Fibroblast of lung (primary cell): ENCODE results near the gene CCL3. TPM values are rescaled to one million over a fixed set of nuclear protein-coding genes. Genes with fewer than 3 reads are reported as not detected.
"Not testable (repeated sequence)": the region's sequence is repeated elsewhere in the genome, so short reads cannot be mapped to it uniquely, and the experiment has no call there.

ENCODE experiments used
- DNase-seq, 2 donors: peaks; one replicate each; pipeline versions ENCODE4 v3.0.0 to v3.0.0-alpha.2; 2010; ENCODE audit warnings: low read depth in 2 of 2
- H2AFZ ChIP-seq: 2 replicates; pipeline ENCODE4 v1.5.1; 2012; ENCODE audit warnings: low read length, control low read depth, inconsistent platforms
- H3K27ac ChIP-seq: 2 replicates; pipeline ENCODE4 v1.5.1; 2011; ENCODE audit warnings: low read length, control low read depth; ENCODE audit not compliant: insufficient read depth
- H3K27me3 ChIP-seq: 2 replicates; pipeline ENCODE4 v1.5.1; 2011; ENCODE audit warnings: mild to moderate bottlenecking, low read length; ENCODE audit not compliant: control insufficient read depth, insufficient read depth
- H3K36me3 ChIP-seq: 2 replicates; pipeline ENCODE4 v1.5.1; 2011; ENCODE audit warnings: low read length; ENCODE audit not compliant: control insufficient read depth, insufficient read depth
- H3K4me1 ChIP-seq: 2 replicates; pipeline ENCODE4 v1.5.1; 2011; ENCODE audit warnings: low read length; ENCODE audit not compliant: control insufficient read depth, insufficient read depth; ENCODE audit errors: extremely low read depth
- H3K4me2 ChIP-seq: 2 replicates; pipeline ENCODE4 v1.5.1; 2011; ENCODE audit warnings: low read length, control low read depth; ENCODE audit not compliant: insufficient read depth; ENCODE audit errors: extremely low read depth
- H3K4me3 ChIP-seq, 4 experiments: fragments of 200-600 bp in 1 of 4; sonication (generic) in 1 of 4; replicated peaks in 1 of 4; 2 replicates each; pipeline ENCODE4 v1.5.1; 2011 to 2016; ENCODE audit warnings: low read length in 4 of 4, low read depth in 3 of 4, mild to moderate bottlenecking in 3 of 4, control low read depth in 2 of 4, inconsistent platforms in 1 of 4, mixed read lengths in 1 of 4; ENCODE audit not compliant: insufficient read depth in 1 of 4; ENCODE audit errors: control extremely low read depth in 1 of 4
- H3K79me2 ChIP-seq: 2 replicates; pipeline ENCODE4 v1.5.1; 2012; ENCODE audit warnings: mild to moderate bottlenecking, low read length, inconsistent platforms; ENCODE audit not compliant: control insufficient read depth, insufficient read depth
- H3K9ac ChIP-seq: 2 replicates; pipeline ENCODE4 v1.5.1; 2011; ENCODE audit warnings: mild to moderate bottlenecking, low read length, control low read depth; ENCODE audit not compliant: insufficient read depth
- H3K9me3 ChIP-seq: 2 replicates; pipeline ENCODE4 v1.5.1; 2012; ENCODE audit warnings: low read depth, low read length; ENCODE audit not compliant: control insufficient read depth, insufficient read depth
- H4K20me1 ChIP-seq: 2 replicates; pipeline ENCODE4 v1.5.1; 2011; ENCODE audit warnings: low read length; ENCODE audit not compliant: control insufficient read depth, insufficient read depth; ENCODE audit errors: extremely low read depth
- EZH2 ChIP-seq: IDR thresholded peaks from 2 replicates; pipeline ENCODE4 v1.5.1; 2012; ENCODE audit warnings: low read length, control low read depth, mild to moderate bottlenecking; ENCODE audit errors: missing control alignments
- polyA plus RNA-seq, 2 donors: library from polyadenylated mRNA; depleted of rRNA in 1 of 2; stranded (reverse) in 1 of 2; unstranded in 1 of 2; fragments of >200 nt; gene quantifications; 2 replicates each; pipeline ENCODE4 v1.2.1, GENCODE V29; 2011 to 2012; ENCODE audit warnings: missing spikeins in 1 of 2
- total RNA-seq: library from RNA; depleted of rRNA; stranded (reverse); fragments of >200 nt; gene quantifications from 2 replicates; pipeline ENCODE4 v1.2.1, GENCODE V29; 2014
- TF ChIP-seq, protein P1 (sequence below), 2 donors: IDR thresholded peaks in 1 of 2; conservative IDR thresholded peaks in 1 of 2; 1 replicate in 1 of 2; 2 replicates in 1 of 2; pipeline ENCODE4 v1.5.1; 2011 to 2012; ENCODE audit warnings: low read length in 2 of 2, control low read depth in 1 of 2, inconsistent platforms in 1 of 2, low read depth in 1 of 2, mild to moderate bottlenecking in 1 of 2

CCL3 gene
- total and polyA plus RNA-seq, 2 donors (not counting 1 experiment from before 2014, with no cell fraction given), result not detected

DNA sequence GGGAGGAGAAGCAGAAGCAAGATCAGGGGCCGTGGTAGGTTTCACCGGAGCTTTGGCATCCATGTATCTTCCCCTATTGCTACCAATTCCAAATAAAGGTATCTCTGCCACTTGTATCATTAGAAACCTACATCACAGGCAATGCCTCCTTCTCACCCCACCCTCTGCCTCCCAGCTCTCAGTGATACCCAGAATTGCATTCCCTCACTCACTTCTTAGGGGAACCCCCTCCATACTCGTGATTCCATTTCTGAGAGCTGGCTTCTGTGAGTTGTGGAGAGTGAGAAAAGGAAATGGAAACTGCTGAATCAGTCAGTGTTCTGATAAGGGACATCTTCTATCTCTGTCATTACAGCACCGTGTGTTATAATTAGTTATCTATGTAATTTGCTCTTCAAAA, 2.3 kb upstream of the CCL3 start:
- no peaks in the 10 kb centered on the region for H3K4me1 ChIP-seq
- no peaks in the 10 kb centered on the region for H3K36me3 ChIP-seq
- DNase-seq, result no peak
- no peak overlapping the region for H2AFZ ChIP-seq
- H3K27me3 ChIP-seq, result no peaks in the 10 kb centered on the region
- no peak overlapping the region for H3K9ac ChIP-seq
- H4K20me1 ChIP-seq, result no peaks in the 10 kb centered on the region
- no peak overlapping the region for H3K4me3 ChIP-seq
- H3K4me2 ChIP-seq, result no peak overlapping the region
- no peaks in the 10 kb centered on the region for H3K79me2 ChIP-seq
- no peaks in the 10 kb centered on the region for H3K9me3 ChIP-seq
- no peak overlapping the region for H3K27ac ChIP-seq
- TF ChIP-seq, protein P1, sequence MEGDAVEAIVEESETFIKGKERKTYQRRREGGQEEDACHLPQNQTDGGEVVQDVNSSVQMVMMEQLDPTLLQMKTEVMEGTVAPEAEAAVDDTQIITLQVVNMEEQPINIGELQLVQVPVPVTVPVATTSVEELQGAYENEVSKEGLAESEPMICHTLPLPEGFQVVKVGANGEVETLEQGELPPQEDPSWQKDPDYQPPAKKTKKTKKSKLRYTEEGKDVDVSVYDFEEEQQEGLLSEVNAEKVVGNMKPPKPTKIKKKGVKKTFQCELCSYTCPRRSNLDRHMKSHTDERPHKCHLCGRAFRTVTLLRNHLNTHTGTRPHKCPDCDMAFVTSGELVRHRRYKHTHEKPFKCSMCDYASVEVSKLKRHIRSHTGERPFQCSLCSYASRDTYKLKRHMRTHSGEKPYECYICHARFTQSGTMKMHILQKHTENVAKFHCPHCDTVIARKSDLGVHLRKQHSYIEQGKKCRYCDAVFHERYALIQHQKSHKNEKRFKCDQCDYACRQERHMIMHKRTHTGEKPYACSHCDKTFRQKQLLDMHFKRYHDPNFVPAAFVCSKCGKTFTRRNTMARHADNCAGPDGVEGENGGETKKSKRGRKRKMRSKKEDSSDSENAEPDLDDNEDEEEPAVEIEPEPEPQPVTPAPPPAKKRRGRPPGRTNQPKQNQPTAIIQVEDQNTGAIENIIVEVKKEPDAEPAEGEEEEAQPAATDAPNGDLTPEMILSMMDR (conservative IDR thresholded peaks at IDR 0.05 in 1 of 2, IDR thresholded peaks at IDR 0.05 in 1 of 2; ENCODE audit: low read depth in 1 of 2, low read length in 2 of 2), result no peak
- no peak for TF ChIP-seq EZH2

DNA sequence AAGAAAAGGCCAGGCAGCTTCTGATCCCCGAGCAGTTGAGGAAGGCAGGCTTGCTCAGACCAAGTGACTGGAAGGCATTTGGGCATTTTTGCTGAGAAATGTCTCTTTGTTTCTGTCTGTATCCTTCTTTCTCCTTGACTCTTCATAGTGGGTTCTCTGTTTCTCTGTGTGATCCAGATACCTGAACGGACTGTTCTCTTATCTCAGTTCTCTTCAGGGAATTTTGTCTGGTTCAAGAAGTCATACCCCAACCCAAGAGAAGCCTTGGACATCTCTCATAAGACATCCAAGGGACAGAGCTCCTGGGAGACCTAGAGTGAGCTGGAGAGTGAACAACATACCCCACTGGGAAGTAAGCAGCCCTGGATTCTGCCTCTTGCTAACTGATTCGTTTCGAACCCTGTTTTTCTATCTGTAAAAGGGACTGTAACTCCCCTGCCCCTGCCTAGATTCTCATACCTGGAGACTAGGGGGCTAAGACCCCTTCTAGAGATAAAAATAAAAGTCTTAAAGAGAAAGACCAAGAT, 541 bp downstream of the CCL3 start:
- H3K9ac ChIP-seq, result no peak overlapping the region
- TF ChIP-seq EZH2, result no peak
- DNase-seq, result no peak
- no peak overlapping the region for H3K4me2 ChIP-seq
- no peaks in the 10 kb centered on the region for H4K20me1 ChIP-seq
- H3K4me1 ChIP-seq, result no peaks in the 10 kb centered on the region
- H3K9me3 ChIP-seq, result no peaks in the 10 kb centered on the region
- H3K27ac ChIP-seq, result no peak overlapping the region
- no peak overlapping the region for H2AFZ ChIP-seq
- no peak overlapping the region for H3K4me3 ChIP-seq
- no peaks in the 10 kb centered on the region for H3K36me3 ChIP-seq
- no peaks in the 10 kb centered on the region for H3K27me3 ChIP-seq
- no peaks in the 10 kb centered on the region for H3K79me2 ChIP-seq

DNA sequence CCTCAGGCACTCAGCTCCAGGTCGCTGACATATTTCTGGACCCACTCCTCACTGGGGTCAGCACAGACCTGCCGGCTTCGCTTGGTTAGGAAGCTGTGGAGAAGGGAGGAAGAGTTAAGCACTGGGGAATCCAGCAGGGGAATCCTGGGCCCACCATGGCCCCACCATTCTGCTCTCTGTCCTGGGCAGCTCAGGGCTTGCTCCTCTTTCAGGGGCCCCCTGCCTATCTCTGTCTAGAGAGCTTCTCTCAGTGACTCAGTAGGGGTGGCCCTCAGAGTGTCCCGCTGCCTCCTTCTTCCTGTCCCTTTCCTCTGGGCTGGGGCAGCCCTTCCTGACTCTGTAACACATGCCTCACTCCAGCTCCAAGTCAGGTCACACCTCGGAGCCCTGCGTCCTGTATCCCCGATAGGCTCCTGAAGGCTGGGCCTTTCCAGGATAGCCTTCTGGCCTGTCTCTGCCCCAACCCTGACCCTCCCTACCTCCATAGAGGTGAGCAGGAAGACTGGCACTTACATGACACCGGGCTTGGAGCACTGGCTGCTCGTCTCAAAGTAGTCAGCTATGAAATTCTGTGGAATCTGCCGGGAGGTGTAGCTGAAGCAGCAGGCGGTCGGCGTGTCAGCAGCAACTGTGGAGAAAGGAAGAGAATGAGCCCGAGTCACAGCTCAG, 1.1 kb downstream of the CCL3 start:
- Histone ChIP-seq H3K4me1 (no peaks in the 10 kb centered on the region), H3K4me2 (no peak overlapping the region), H3K9ac (no peak overlapping the region), H3K4me3 (no peak overlapping the region), H3K9me3 (no peaks in the 10 kb centered on the region), H3K79me2 (no peaks in the 10 kb centered on the region), H3K36me3 (no peaks in the 10 kb centered on the region), H2AFZ (no peak overlapping the region), H3K27ac (no peak overlapping the region), H3K27me3 (no peaks in the 10 kb centered on the region), H4K20me1 (no peaks in the 10 kb centered on the region)
- TF ChIP-seq EZH2, result no peak
- TF ChIP-seq, protein P1 (conservative IDR thresholded peaks at IDR 0.05 in 1 of 2, IDR thresholded peaks at IDR 0.05 in 1 of 2; ENCODE audit: low read depth in 1 of 2, low read length in 2 of 2), result no peak
- DNase-seq, result no peak

DNA sequence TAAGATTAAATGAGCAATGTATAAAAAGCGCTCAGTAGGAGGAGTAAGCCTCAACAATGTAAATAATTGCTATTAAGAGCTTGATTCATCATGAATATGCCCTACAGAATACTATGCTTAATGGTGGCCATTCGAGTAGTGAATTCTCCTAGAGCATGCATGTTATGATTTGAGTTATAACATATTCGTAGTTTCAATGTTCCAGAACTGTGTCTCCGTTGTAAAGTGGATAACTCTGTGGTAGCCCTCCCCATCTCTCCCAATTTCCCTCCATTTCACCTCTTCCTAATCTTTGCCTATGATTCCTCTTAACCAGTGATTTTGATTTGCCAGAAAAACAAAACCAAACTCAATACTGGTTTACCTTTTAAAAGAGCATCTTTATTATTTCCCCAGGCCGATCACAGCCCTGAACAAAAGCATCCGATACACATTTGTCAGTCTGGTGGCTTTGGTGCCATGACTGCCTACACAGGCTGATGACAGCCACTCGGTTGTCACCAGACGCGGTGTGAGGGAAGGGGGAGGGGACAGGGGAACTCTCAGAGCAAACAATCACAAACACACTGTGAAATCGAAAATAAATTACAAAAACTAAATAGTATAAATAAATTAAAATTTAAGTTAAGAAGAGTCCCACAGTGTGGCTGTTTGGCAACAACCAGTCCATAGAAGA, 1.9 kb downstream of the CCL3 start:
- not testable (repeated sequence) for H3K36me3 ChIP-seq, H3K27ac ChIP-seq, H3K4me3 ChIP-seq, H3K4me1 ChIP-seq, H3K79me2 ChIP-seq, H2AFZ ChIP-seq, H3K9me3 ChIP-seq, H3K9ac ChIP-seq, H3K4me2 ChIP-seq, DNase-seq, H3K27me3 ChIP-seq, H4K20me1 ChIP-seq

DNA sequence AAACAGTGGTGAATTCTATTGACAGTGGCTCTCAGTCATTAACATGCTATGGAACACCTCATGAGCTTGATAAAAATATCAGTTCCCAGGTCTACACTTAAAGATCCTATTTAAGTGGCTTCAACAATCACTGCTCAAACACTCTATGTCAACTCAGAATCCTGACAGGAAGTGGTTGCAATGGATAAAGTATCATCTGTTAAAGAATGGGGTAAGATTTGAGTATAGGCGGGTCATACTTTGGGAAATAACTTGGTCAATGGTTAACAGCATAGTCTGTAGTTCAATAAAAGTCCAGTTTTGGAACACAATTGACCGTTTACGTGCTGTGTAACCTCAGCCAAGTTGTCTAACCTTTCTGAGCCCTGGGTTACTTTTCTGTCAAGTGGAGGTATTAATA, 2.5 kb downstream of the CCL3 start:
- H3K9me3 ChIP-seq, H3K27ac ChIP-seq, H3K27me3 ChIP-seq, H3K4me3 ChIP-seq, DNase-seq, H3K9ac ChIP-seq, H4K20me1 ChIP-seq, H3K4me2 ChIP-seq, H3K79me2 ChIP-seq, H2AFZ ChIP-seq, H3K4me1 ChIP-seq, H3K36me3 ChIP-seq: not testable (repeated sequence)
